Keratinocyte (primary cell): ENCODE results near the gene NCAPH2. TPM values are rescaled to one million over a fixed set of nuclear protein-coding genes. Genes with fewer than 3 reads are reported as not detected.

Experiments
- DNase-seq: peaks from one replicate; pipeline ENCODE4 v3.0.0-alpha.2; 2011; ENCODE audit warnings: low read depth, missing footprints, low spot score
- FAIRE-seq: peaks from 2 replicates; lab custom pipeline; 2011; peaks lifted over from hg19 to GRCh38; lab: Jason Lieb, UNC
- H2AFZ ChIP-seq: 2 replicates; pipeline ENCODE4 v1.6.0; 2012; ENCODE audit warnings: low read length, control low read depth, inconsistent platforms; ENCODE audit not compliant: control insufficient read depth
- H3K27ac ChIP-seq: 2 replicates; pipeline ENCODE4 v1.5.1; 2011; ENCODE audit warnings: low read length; ENCODE audit not compliant: control insufficient read depth, insufficient read depth
- H3K27me3 ChIP-seq: 3 replicates; pipeline ENCODE4 v1.6.0; 2011; ENCODE audit warnings: low read length; ENCODE audit not compliant: control insufficient read depth, insufficient read depth; ENCODE audit errors: extremely low read depth
- H3K36me3 ChIP-seq, 2 experiments: 2 replicates in 1 of 2; 3 replicates in 1 of 2; pipeline ENCODE4 v1.5.1; 2011; ENCODE audit warnings: low read length in 2 of 2, mild to moderate bottlenecking in 1 of 2; ENCODE audit not compliant: control insufficient read depth in 2 of 2, insufficient read depth in 2 of 2; ENCODE audit errors: extremely low read depth in 1 of 2
- H3K4me1 ChIP-seq: 3 replicates; pipeline ENCODE4 v1.5.1; 2011; ENCODE audit warnings: low read length; ENCODE audit not compliant: control insufficient read depth, insufficient read depth; ENCODE audit errors: extremely low read depth
- H3K4me2 ChIP-seq: 3 replicates; pipeline ENCODE4 v1.6.0; 2011; ENCODE audit warnings: low read depth, low read length; ENCODE audit not compliant: control insufficient read depth, insufficient read depth; ENCODE audit errors: extremely low read depth
- H3K4me3 ChIP-seq, 3 experiments: fragments of 200-600 bp in 1 of 3; sonication (generic) in 1 of 3; 2 replicates in 2 of 3; 3 replicates in 1 of 3; pipeline ENCODE4 v1.5.1; 2011 to 2016; ENCODE audit warnings: low read length in 3 of 3, mild to moderate bottlenecking in 3 of 3, control low read depth in 2 of 3, inconsistent platforms in 1 of 3, low read depth in 1 of 3, mixed read lengths in 1 of 3, mixed run types in 1 of 3, moderate library complexity in 1 of 3; ENCODE audit not compliant: control insufficient read depth in 2 of 3, insufficient read depth in 2 of 3; ENCODE audit errors: extremely low read depth in 1 of 3
- H3K79me2 ChIP-seq: 2 replicates; pipeline ENCODE4 v1.6.0; 2012; ENCODE audit warnings: low read length; ENCODE audit not compliant: control insufficient read depth, insufficient read depth
- H3K9ac ChIP-seq: 3 replicates; pipeline ENCODE4 v1.6.0; 2011; ENCODE audit warnings: low read length; ENCODE audit not compliant: control insufficient read depth, insufficient read depth; ENCODE audit errors: extremely low read depth
- H3K9me1 ChIP-seq: 3 replicates; pipeline ENCODE4 v1.6.0; 2011; ENCODE audit warnings: low read length; ENCODE audit not compliant: control insufficient read depth, insufficient read depth; ENCODE audit errors: extremely low read depth
- H3K9me3 ChIP-seq: 2 replicates; pipeline ENCODE4 v1.5.1; 2012; ENCODE audit warnings: low read depth, low read length; ENCODE audit not compliant: control insufficient read depth
- H4K20me1 ChIP-seq: 3 replicates; pipeline ENCODE4 v1.6.0; 2011; ENCODE audit warnings: low read length; ENCODE audit not compliant: control insufficient read depth, insufficient read depth; ENCODE audit errors: extremely low read depth
- CTCF ChIP-seq, 3 experiments: IDR thresholded peaks in 1 of 3; conservative IDR thresholded peaks in 1 of 3; optimal IDR thresholded peaks in 1 of 3; 2 replicates in 2 of 3; 3 replicates in 1 of 3; pipeline versions ENCODE3 to v1.5.1; 2011; ENCODE audit warnings: low read length in 3 of 3, mild to moderate bottlenecking in 3 of 3, moderate library complexity in 2 of 3, control low read depth in 1 of 3, inconsistent platforms in 1 of 3; ENCODE audit not compliant: insufficient read depth in 2 of 3; ENCODE audit errors: extremely low read depth in 1 of 3
- EZH2 ChIP-seq: IDR thresholded peaks from one replicate; pipeline ENCODE4 v1.6.1; 2012; ENCODE audit warnings: inconsistent platforms, mild to moderate bottlenecking, low read length, moderate library complexity
- dilution Hi-C: fragments of 300-500 bp; cut with MboI; formaldehyde crosslinking; loops from one replicate; pipeline ENCODE4 v1.7.0; 2020; ENCODE audit warnings: low sequenced_read_pairs; ENCODE audit not compliant: extremely low pct_ligation_motif_present
- polyA plus RNA-seq, 5 experiments: library from polyadenylated mRNA; depleted of rRNA in 3 of 5; stranded (reverse) in 3 of 5; stranded (forward) in 1 of 5; unstranded in 1 of 5; fragments of >200 nt; gene quantifications; 1 replicate in 1 of 5; 2 replicates in 3 of 5; 3 replicates in 1 of 5; pipeline versions ENCODE4 v1.2.1 to v1.2.3, GENCODE V29; 2011 to 2012; ENCODE audit warnings: missing spikeins in 2 of 5, low read depth in 1 of 5, low replicate concordance in 1 of 5

NCAPH2 gene
- polyA plus RNA-seq, 1 donor (not counting 4 experiments of a cell fraction or from before 2014, with no cell fraction given), result 11.4 TPM

GRCh38 chr22:50507421-50507990, 518 bp upstream of the NCAPH2 start, which contains the start of gene LMF2:
Gene LMF2 (minus strand): TSS chr22:50507702. CDS start chr22:50507675, 27 bp downstream.
- dilution Hi-C loops, result no loop called here
- H3K27ac ChIP-seq, result peak within 1 kb of the TSS; percentile 80
- DNase-seq, result no peak

GRCh38 chr22:50508897-50509296, 873 bp downstream of the NCAPH2 start:
- Histone ChIP-seq H3K4me1 (peaks cover 17% of the 10 kb centered on the region), H4K20me1 (no peaks in the 10 kb centered on the region), H3K9me1 (no peaks in the 10 kb centered on the region), H3K79me2 (peaks cover 39% of the 10 kb centered on the region), H3K27me3 (no peaks in the 10 kb centered on the region), H3K4me3 (peak overlapping the region; percentile 68 to 92 (median 89)), H3K4me2 (peak overlapping the region; percentile 89), H2AFZ (no peak overlapping the region), H3K9me3 (no peaks in the 10 kb centered on the region), H3K9ac (peak overlapping the region; percentile 80), H3K27ac (peak overlapping the region; percentile 80), H3K36me3 (peaks cover 6 to 9% of the 10 kb centered on the region in 2 experiments)
- no peak for DNase-seq
- dilution Hi-C loops, result no loop called here
- TF ChIP-seq EZH2, result no peak
- no peak for TF ChIP-seq CTCF (optimal IDR thresholded peaks at IDR 0.05 in 1 of 3, IDR thresholded peaks at IDR 0.05 in 1 of 3, conservative IDR thresholded peaks at IDR 0.05 in 1 of 3; ENCODE audit: extremely low read depth in 1 of 3, insufficient read depth in 2 of 3, low read length in 3 of 3)
- peak; percentile 69 for FAIRE-seq

More at GRCh38 chr22:50507421-50507990, 518 bp upstream of the NCAPH2 start, which contains the start of gene LMF2:
- Histone ChIP-seq H3K79me2 (peaks cover 34% of the 10 kb centered on the region), H3K4me1 (peaks cover 17% of the 10 kb centered on the region), H3K9ac (peak within 1 kb of the TSS; percentile 90), H2AFZ (peak within 1 kb of the TSS; percentile 97), H3K9me3 (no peaks in the 10 kb centered on the region), H3K4me2 (peak within 1 kb of the TSS; percentile 89), H3K27me3 (no peaks in the 10 kb centered on the region), H4K20me1 (no peaks in the 10 kb centered on the region), H3K9me1 (no peaks in the 10 kb centered on the region), H3K36me3 (peaks cover 6 to 15% of the 10 kb centered on the region in 2 experiments), H3K4me3 (peak within 1 kb of the TSS; percentile 87 to 92 (median 89))
- no peak for FAIRE-seq
- no peak for TF ChIP-seq CTCF (optimal IDR thresholded peaks at IDR 0.05 in 1 of 3, IDR thresholded peaks at IDR 0.05 in 1 of 3, conservative IDR thresholded peaks at IDR 0.05 in 1 of 3; ENCODE audit: extremely low read depth in 1 of 3, insufficient read depth in 2 of 3, low read length in 3 of 3)
